AG08396 (cell line): ENCODE measurements around the gene ARHGEF28.

Experiments used
- DNase-seq: peaks from one replicate; pipeline ENCODE4 v3.0.0; 2012; ENCODE audit warnings: low spot score, mixed read lengths

Gene ARHGEF28

DNA sequence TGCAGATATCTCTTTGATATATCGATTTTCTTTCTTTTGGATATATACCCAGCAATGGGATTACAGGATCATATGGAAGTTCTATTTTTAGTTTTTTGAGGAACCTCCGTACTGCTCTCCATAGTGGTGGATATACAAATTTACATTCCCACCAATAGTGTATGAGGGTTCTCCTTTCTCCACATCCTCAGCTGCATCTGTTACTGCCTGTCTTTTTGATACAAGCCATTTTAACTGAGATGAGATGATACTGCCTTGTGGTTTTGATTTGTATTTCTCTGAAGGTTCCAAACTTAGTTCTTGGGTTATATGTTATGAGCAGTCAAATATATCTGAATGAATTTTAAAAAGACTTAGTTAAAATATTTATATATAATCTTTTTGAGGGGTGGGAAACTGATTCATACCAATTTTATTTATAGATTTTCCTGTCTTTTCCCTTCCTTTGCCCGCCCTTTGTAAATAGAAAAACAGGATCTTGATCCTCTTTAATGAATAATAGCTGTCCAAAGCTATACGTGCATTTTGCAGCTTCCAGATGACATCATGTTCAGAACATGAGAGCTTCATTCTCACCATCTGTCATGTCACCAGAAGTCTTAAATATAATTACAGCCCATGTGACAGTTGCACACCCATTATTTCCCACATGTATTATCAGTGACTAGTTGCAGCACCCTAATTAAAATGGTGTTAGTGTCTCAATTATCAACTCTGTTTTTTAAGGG, 6.2 kb upstream of the ARHGEF28 start:
- no peak for DNase-seq

DNA sequence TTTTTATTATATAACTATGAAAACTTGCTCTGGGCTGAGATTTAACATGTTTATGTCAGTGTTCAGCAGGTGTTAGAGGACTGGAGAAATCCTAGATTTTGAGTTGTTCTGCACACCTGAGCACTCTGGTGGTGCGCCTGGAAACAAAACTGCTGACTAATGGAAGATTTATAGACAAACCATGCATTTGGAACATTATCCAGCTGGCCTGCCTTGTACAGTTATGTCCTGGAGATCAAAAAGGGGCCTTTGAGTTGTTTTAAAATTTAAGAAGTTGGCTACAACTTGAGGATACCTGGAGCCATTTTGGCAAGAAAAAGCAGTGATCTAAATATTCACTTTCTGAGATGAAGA, 5.7 kb upstream of the ARHGEF28 start:
- DNase-seq: no peak

DNA sequence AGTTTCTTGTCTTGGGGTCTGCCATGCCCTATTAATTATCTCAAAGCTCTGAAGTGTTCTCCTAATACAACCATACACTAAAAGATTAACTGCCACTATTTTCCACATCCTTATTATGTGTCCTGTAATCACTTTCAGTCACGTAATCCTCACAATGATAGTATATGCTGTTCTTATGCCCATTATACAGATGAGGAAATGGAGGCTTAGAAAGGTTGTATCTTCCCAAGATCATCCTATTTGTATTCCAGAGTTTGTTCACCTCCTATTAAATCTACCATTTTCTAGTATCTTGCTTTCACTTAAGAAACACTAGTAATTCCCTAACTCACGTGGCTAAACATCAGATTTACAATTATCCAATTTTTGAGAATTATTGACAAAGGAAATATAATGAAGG, 2.9 kb upstream of the ARHGEF28 start:
- no peak for DNase-seq

DNA sequence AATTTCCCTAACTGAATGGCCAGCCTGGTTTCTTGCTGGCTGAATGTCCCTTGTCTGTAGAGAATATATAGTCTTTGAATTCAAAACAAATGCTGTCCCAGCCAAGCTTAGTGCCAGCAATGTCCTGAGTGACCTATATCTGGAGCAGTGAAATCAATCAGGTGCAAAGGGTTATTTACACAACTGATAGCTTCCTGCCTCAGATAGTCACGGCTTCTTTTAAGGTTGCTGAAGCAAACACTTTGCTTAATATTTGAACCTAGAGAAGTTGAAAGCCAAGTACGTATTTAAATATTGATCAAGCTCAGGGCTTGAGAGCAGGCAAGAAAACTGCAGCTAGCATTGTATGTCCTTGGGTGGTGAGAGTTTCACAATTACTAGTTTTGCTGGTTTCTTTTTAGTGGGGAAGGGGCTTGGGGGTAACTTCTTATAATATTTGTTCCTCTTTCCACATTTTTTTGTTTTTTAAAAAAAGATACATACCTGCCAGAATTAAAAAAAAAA, 2.0 kb upstream of the ARHGEF28 start:
- no peak for DNase-seq

DNA sequence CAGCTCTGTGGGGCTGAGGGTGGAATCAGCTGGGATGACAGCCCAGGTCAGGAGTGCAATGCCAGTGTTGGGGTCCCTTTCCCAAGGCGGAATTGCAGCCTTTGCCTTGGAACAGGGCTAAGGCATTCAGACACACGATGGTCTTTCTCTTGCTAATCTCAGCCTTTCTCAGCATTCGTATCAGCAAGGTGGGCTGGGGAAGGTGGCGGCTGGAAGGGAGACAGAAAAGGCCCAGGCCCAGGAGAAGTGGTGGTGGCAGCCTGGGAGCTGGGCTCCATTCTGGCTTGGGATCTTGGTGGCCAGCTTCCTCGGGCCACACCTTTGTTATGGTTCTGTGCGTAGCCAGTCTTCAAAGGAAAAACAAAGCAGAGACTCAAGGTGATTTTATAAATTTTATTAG, 1.1 kb upstream of the ARHGEF28 start:
- DNase-seq: no peak

DNA sequence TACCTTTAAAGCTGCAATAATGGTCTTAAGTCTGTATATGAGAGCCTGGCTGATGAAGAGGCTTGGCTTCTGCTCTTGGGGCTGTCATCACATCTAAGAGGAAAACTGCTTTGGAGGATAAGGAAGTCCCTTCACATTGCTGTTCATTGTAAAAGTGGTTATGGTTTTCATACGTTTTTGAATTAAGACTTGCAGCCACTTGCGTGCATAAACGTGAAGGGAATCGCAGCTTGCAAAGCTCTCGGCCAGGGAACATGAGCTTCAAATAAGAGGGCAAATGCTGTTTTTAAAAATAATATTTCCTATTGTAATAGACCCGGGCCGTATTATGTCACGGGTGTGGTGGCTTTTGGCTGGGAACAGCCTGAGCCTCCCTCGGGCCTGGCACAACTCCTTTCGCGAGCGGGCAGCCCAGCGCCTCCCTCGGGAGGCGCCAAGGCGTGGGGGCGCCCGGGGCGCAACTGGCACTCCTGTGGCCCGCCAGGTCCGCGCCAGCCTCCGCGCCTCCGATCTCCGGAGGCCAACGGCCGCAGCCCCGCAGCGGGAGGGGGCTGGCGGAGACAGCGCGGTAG, 538 bp upstream of the ARHGEF28 start:
- DNase-seq: no peak

DNA sequence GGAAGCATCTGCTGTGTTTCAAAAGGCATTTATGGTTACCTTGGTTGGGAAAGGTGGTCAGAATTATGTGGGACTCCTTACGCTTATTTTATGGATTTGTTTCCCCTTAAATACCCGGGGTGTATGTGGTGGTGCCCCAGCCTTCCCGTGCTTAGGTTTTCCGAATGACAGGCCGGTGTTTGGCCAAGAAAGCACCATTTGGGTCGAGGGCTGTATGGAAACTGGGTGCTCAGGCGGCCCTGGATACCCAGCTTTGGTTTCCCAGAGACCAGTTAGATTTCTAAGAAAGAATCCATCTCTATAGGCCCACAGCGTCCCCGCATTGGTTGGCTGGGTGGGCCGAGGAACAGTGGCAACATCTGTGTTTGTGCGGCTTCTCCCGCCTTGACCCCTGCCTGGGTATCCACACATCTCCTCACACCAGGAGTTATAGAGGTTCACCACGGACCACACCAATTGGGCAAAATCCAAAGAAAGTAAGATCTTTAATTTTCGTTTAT, 868 bp downstream of the ARHGEF28 start:
- DNase-seq: no peak

DNA sequence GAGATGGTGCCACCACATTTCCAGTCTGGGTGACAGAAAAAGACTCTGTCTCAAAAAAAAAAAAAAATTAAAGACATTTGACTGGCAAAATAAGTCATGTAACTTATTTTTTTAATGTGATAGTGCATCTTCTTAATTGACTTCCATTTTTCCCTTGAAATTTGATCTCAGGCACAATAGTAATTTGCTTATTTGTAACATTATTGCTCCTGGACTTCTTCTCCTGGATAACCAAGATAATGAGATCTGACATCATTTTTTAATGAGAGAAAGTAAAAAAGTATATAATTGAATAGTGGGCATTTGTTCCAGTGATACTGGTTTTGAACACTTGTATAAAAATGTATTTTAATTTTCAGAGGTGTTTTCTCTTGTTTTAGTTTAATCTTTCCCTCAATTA, 3.5 kb downstream of the ARHGEF28 start:
- DNase-seq: no peak

DNA sequence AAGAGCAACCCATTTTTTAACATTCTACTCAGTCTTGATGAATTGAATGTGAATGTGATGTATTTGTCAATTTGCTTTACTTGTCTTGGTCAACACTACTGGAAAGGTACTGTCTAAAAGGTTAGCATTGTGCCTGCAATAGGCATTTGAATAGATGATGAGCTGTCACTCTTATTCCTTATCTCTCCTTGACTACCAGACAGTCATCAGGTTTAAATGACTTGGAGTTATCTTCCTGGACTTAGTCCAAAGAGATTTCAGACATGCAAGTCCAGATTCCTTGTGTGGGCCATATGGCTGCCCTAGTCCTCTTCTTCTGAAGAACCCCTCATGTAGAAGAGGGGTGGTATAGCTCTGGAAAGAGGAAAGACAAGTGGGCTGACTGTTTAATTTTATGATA, 4.8 kb downstream of the ARHGEF28 start:
- no peak for DNase-seq

DNA sequence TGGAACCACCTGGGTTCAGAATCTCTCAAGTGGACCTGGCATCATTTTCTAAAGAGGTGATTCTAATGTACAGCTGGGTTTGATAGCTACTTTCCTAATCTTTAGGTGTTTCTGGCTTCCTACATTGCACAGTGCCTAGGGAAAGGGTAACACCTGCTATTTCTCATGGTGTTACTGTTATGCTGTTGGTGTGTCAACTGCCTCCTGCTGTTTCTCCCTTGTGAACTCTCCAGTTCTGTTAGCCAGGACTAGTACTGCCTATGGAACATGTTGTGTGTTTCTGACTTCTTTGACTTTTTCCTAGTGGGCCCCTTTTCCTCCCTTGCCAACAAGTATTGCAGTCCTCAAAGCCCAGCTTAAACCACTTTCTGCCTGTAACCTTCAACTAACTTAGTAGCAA, 5.5 kb downstream of the ARHGEF28 start:
- no peak for DNase-seq

DNA sequence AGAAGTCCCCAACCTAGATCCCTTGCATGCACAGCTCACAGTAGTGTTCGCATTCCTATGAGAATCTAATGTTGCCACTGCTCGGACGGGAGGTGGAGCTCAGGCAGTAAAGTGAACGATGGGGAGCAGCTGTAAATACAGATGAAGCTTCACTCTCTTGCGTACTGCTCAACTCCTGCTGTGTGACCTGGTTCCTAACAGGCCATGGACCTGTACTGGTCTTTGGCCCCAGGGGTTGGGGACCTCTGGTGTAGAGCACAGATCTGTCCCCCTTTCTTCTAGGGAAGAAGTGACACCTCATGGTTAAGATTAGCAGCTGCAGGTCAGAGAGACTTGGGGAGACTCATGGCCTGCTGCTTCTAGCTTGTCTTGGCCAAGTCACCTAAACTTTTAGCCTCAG, 7.1 kb downstream of the ARHGEF28 start:
- no peak for DNase-seq

DNA sequence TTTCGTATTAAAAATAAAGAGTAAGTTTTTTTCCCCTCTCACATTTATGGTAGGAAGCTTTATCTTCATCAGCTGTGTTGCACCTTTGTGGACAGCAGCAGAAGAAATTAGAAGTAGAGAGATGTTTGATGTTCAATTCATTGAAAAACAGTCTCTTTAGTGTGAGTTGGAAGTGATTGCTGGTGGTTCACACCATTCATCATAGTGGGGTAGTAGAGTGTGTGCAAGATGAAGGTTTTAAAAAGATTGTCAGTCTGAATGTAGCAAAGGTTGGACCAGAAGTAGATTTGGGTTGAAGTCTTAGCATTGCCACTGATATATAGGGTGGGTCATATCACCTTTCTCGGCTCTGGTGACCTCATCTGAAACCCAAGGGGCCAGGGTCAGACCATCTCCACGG, 10.4 kb downstream of the ARHGEF28 start:
- DNase-seq: no peak

DNA sequence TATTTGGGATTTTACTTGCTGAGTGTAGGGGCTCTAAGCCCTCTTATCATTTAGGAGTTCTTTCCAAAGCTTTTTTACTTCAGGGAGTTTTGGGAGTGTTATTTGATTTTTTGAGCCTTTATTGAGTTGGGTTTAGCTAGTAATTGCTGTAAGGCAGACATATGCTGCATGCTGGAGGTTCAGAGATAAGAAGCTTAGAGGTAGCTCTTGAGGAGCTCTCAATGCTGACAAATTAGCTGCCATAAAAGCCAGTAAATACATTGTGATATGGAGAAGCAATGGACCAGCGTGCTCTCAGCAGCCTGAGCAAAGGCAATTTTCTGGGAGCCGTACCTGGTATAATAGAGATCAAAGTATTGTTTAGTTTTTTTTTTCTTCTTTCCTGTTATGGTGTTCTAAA, 11.6 kb downstream of the ARHGEF28 start:
- DNase-seq: no peak

DNA sequence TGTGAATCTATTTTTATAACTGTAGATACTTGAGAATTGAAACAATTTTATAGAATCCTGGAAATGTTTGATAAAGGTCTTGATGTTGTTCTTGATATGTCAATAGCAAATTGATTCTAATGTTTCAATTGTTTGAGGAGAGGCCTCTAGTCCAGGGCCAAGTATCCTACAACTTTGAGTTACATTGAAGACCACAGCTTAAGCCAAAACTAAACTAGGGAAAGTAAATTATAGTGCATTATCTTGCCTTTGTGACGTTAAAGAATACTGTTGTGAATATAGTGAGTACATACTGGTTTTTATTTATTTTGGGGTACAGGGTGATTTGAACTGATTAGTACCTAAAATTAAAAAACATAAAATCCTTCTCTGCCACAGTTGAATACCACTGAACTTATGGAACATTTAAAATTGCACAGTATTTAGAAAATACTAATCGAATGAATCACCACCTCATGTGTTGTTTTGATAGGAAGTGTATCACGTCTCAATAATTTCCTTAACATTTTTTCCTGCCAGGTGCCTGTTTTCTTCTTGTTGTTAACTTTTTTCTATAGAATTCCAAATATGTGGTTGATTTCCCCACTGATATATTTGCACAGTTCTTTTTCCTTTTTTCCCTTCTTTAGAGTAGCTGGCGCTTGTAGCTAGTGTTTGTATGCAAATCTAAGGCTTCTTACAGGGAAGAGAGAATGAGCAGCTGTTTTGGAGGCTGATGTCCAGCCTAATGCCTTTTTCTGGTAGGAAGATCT, 12.5 kb downstream of the ARHGEF28 start:
- peak; percentile 23 for DNase-seq

DNA sequence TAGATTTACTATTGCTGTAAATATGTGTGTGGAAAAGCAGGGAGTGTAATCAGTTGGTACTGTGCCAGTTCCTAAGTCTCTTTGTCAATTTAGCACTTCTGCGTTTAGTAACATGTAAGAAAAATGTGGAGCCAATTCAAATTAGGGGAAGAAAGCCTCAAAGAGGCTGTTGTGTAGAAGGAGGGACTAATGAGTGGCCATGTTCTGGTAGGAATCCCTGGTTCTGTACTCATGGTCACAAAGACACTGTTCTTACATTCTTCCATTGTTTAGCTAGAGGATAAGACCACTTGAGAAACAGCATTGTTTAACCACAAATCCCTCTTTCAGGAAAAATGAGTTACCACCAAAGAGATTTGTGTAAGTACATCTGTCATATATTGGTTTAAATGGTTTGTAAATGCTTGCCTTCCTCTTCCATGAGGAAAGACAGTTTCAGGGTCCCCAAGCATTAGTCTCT, 14.9 kb downstream of the ARHGEF28 start:
- no peak for DNase-seq

DNA sequence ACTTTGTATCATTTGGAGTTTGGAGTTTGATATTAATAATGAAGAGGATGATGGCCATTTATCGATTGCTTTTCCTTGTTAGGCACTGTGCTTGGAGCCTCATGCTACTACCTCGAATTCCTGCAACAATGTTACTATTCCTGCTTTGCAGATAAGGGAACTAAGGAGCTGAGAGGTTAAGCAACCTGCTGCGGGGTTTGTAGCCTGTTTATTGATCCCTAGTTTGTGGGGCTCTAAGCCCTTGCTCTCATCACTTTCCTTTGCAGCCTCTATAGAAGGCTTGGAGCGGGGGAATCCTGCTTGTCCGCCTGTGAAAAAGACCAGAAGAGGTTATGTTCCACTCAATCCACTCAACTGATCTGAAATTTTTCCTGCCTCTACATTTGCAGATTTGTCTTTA, 15.8 kb downstream of the ARHGEF28 start:
- DNase-seq: no peak

DNA sequence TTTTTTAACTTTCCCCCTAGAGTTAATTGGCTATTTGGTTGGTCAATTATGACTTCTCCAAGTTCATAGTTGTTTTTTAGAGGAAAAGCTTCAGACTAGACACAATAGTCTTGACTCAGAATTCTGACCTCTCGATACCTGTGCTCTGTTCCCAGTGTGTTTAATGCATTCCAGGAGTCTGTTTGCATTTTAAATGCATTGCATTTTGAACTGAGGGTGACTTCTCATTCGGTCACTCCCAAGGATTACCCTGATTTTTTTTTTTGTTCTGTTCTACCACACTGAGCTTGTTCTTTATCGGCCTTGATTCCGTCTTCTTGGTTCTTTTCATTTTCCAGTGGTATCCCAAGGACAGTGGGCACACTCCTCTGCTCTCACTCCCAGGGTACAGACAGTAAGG, 16.3 kb downstream of the ARHGEF28 start:
- DNase-seq: no peak

DNA sequence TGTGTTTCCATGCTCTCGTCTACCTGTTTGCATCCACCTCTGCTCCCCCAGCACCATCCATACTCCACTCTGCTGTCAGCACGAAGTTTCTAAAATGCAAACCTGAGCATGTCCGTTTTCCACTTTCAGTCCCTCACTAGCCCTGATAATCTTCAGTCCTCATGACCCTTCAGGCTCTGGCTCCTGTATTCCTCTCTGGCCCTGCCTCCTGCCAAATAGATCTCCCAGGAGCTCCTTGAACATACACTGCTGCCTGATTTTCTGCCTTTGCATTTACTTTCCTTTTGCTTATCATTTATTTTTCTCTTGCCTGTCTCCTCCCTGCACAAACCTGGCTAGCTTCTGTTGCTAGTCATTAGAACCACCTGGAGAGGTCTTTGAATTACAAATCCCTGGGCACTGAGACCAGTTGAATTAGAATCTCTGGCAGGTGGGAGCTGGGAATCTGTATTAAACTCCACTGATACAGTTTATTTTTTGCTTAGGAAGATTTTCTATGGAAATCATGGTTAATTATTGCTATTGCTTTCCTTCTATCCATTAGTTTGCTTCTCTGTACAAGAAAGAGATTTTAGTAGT, 18.5 kb downstream of the ARHGEF28 start:
- no peak for DNase-seq

DNA sequence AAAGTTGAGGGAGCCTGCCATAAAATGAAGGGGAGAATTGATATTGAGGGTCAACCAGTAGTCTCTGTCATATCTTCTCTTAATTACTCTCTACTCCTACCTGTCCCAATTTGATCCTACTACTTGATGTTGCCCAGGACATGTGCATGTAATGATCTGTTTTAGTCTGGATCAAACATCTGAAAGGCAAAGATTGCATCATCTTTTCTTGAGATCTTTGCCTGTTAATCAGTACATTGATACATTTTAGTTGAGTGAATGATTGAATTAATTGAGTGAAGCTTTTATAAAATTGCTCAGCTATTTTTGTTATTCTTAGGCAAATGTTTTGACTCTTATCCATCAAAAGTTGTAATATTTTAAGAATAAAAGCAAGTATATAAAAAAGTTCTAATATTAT, 21.7 kb downstream of the ARHGEF28 start:
- no peak for DNase-seq

DNA sequence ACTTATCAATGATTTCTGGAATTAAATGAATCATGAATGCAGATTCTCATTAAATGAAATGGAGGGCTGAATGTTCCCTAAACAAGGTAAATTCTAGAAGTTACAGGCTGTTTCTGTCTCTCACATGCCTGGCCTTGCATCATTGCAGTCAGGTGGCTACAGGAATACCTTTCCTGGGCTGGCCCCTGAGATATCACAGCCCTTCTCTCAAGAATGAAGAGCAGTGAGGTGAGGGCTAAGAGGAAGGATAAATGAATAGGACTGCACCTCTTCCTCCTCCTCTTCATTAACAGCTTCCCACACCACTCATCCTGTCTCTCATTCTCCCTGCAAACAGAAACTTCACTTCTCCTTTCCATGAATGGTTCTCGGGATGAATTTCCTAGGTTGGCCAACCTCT, 22.5 kb downstream of the ARHGEF28 start:
- DNase-seq: no peak

DNA sequence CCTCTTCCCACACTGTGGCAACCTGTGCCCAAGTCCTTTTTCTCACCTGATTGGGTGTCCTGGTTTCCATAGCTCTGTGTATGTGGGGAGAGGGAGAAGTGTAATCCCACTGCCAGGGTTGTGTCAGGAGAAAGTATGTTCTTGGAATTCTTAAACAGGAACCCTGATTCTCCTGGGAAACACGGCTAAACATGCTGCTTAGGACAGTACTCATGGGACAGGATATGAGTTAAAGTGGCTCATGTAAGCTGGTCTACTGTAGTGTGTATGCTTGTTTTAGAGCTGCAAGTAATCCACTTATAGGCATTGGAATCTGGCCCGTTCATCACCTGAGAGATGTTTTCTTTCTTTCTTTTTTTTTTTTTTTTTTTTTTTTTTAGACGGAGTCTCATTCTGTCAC, 23.9 kb downstream of the ARHGEF28 start:
- no peak for DNase-seq

DNA sequence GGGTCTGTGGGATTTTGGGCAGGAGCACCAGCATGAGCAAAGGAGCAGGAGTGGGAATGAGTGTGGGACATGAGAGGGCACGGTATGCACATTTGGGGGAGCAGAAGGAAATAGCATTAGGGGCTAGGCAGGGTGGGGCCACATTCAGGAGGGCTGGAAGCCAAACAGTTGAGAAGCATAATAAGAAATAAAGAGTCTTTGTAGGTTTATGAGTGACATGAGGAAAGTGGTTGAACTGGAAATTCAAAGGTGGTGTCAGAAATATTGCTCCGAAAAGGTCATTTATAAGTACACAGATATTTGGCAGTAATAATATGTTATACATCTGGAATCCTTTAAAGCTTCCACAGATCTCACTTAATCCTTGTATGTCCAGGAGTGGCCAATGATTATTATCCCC, 26.4 kb downstream of the ARHGEF28 start:
- no peak for DNase-seq
